Astrocyte (in vitro differentiated cells and primary cell): ENCODE measurements around the gene KISS1R. TPM values are rescaled to one million over a fixed set of nuclear protein-coding genes. Genes with fewer than 3 reads are reported as not detected.

ENCODE experiments used
- DNase-seq: peaks from one replicate; pipeline ENCODE4 v3.0.0-alpha.2; 2010; ENCODE audit warnings: low read depth
- FAIRE-seq: peaks from 2 replicates; lab custom pipeline; 2011; peaks lifted over from hg19 to GRCh38; lab: Jason Lieb, UNC
- H2AFZ ChIP-seq: 2 replicates; pipeline ENCODE4 v1.6.0; 2012; ENCODE audit warnings: low read depth, low read length, inconsistent platforms
- H3K27ac ChIP-seq: 2 replicates; pipeline ENCODE4 v1.5.1; 2011; ENCODE audit warnings: low read depth, low read length, inconsistent platforms
- H3K27me3 ChIP-seq: 2 replicates; pipeline ENCODE4 v1.6.0; 2011; ENCODE audit warnings: low read length, inconsistent platforms; ENCODE audit not compliant: insufficient read depth
- H3K36me3 ChIP-seq: 2 replicates; pipeline ENCODE4 v1.5.1; 2011; ENCODE audit warnings: low read length, inconsistent platforms; ENCODE audit not compliant: insufficient read depth
- H3K4me1 ChIP-seq: 2 replicates; pipeline ENCODE4 v1.5.1; 2011; ENCODE audit warnings: low read length, inconsistent platforms; ENCODE audit not compliant: insufficient read depth
- H3K4me2 ChIP-seq: 2 replicates; pipeline ENCODE4 v1.6.0; 2012; ENCODE audit warnings: low read length, inconsistent platforms
- H3K4me3 ChIP-seq: 2 replicates; pipeline ENCODE4 v1.5.1; 2011; ENCODE audit warnings: low read depth, mild to moderate bottlenecking, low read length, inconsistent platforms; ENCODE audit not compliant: insufficient read depth
- H3K79me2 ChIP-seq: 2 replicates; pipeline ENCODE4 v1.6.0; 2012; ENCODE audit warnings: mild to moderate bottlenecking, low read length, inconsistent platforms; ENCODE audit not compliant: insufficient read depth
- H3K9ac ChIP-seq: 2 replicates; pipeline ENCODE4 v1.6.0; 2012; ENCODE audit warnings: mild to moderate bottlenecking, low read length, inconsistent platforms
- H3K9me3 ChIP-seq: 2 replicates; pipeline ENCODE4 v1.5.1; 2012; ENCODE audit warnings: low read depth, mild to moderate bottlenecking, low read length, inconsistent platforms; ENCODE audit not compliant: insufficient read depth
- H4K20me1 ChIP-seq: 2 replicates; pipeline ENCODE4 v1.6.0; 2012; ENCODE audit warnings: low read length, inconsistent platforms; ENCODE audit not compliant: insufficient read depth
- H3K27ac Mint-ChIP-seq: one replicate; pipeline ENCODE4 v1.8.0; 2021; ENCODE audit warnings: mild to moderate bottlenecking, mixed read lengths; ENCODE audit not compliant: unreplicated experiment
- H3K27me3 Mint-ChIP-seq: one replicate; pipeline ENCODE4 v1.8.0; 2021; ENCODE audit warnings: low read depth, mixed read lengths; ENCODE audit not compliant: unreplicated experiment
- H3K36me3 Mint-ChIP-seq: one replicate; pipeline ENCODE4 v1.8.0; 2021; ENCODE audit warnings: low read depth, mixed read lengths; ENCODE audit not compliant: unreplicated experiment
- H3K4me1 Mint-ChIP-seq: one replicate; pipeline ENCODE4 v1.8.0; 2021; ENCODE audit warnings: low read depth, mixed read lengths; ENCODE audit not compliant: unreplicated experiment
- H3K4me3 Mint-ChIP-seq: one replicate; pipeline ENCODE4 v1.8.0; 2021; ENCODE audit warnings: mild to moderate bottlenecking, moderate library complexity, mixed read lengths; ENCODE audit not compliant: unreplicated experiment
- H3K9me3 Mint-ChIP-seq: one replicate; pipeline ENCODE4 v1.8.0; 2021; ENCODE audit warnings: mild to moderate bottlenecking, mixed read lengths; ENCODE audit not compliant: unreplicated experiment
- EZH2 ChIP-seq: IDR thresholded peaks from 2 replicates; pipeline ENCODE4 v1.6.1; 2012; ENCODE audit warnings: mild to moderate bottlenecking, low read length, inconsistent platforms; ENCODE audit not compliant: insufficient read depth
- total RNA-seq: library from RNA; stranded (reverse); gene quantifications from 2 replicates; pipeline ENCODE4 v1.2.1, GENCODE V29; 2021
- TF ChIP-seq, protein P1 (sequence below): IDR thresholded peaks from 2 replicates; pipeline ENCODE4 v1.5.1; 2011; ENCODE audit warnings: low read depth, mild to moderate bottlenecking, inconsistent platforms, low read length, moderate library complexity; ENCODE audit not compliant: insufficient read depth

The KISS1R gene
- total RNA-seq, 1 donor from 2014 or later = not detected

DNA sequence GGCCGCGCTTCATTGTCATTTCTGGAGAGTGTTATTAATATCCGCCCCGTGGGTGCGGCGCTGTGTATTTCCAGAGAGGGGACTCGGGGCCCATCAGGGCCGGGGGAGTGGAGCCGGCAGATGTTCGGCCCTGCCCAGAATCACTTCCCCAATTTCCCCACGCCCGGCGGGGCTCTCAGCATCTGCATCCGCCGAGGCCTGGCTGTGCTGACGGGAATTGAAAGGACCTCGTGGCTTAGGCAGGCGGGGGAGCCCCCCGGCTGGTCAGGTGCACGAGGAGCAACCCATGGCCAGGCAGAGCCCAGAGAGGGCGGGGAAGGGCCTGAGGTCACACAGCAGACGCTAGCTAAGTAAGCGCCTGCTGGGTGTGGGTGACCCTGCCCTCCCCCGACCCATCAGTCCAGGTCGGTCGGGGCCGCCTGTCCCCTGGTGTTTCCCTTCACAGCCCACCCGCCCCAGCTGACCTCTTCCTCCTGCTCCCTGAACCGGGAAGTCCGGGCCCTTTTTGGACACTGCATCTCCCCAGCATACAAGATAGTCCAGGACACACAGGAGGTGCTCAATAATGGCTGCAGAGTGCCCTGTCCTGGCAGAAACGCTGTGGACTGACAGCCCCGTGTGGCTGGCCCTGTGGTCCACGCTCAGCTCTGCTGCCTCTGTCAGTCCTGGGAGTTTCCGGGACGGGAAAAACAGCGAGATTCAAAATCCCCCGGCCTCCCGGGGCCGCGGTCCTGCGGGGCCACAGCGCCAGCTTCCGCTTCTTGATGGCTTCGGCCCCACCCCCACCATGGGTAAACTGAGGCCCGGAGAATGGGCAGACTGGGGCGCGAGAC is 30.8 kb downstream of the KISS1R start:
- FAIRE-seq (no peak), DNase-seq (no peak)
- TF ChIP-seq, protein P1, sequence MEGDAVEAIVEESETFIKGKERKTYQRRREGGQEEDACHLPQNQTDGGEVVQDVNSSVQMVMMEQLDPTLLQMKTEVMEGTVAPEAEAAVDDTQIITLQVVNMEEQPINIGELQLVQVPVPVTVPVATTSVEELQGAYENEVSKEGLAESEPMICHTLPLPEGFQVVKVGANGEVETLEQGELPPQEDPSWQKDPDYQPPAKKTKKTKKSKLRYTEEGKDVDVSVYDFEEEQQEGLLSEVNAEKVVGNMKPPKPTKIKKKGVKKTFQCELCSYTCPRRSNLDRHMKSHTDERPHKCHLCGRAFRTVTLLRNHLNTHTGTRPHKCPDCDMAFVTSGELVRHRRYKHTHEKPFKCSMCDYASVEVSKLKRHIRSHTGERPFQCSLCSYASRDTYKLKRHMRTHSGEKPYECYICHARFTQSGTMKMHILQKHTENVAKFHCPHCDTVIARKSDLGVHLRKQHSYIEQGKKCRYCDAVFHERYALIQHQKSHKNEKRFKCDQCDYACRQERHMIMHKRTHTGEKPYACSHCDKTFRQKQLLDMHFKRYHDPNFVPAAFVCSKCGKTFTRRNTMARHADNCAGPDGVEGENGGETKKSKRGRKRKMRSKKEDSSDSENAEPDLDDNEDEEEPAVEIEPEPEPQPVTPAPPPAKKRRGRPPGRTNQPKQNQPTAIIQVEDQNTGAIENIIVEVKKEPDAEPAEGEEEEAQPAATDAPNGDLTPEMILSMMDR = no peak
- TF ChIP-seq EZH2 = no peak
- Mint-ChIP-seq H3K4me1 (peaks cover 9% of the 10 kb centered on the region), H3K36me3 (peaks cover 8% of the 10 kb centered on the region), H3K9me3 (no peaks in the 10 kb centered on the region), H3K27ac (no peak overlapping the region), H3K4me3 (no peak overlapping the region), H3K27me3 (no peaks in the 10 kb centered on the region)
- H3K79me2 ChIP-seq = peaks cover 52% of the 10 kb centered on the region
- H3K4me2 ChIP-seq = no peak overlapping the region
- no peak overlapping the region for H3K27ac ChIP-seq
- no peaks in the 10 kb centered on the region for H3K36me3 ChIP-seq
- no peak overlapping the region for H3K9ac ChIP-seq
- no peaks in the 10 kb centered on the region for H3K27me3 ChIP-seq
- H3K4me1 ChIP-seq = peaks cover 9% of the 10 kb centered on the region
- H2AFZ ChIP-seq = no peak overlapping the region
- H3K4me3 ChIP-seq = no peak overlapping the region
- peaks cover 51% of the 10 kb centered on the region for H4K20me1 ChIP-seq
- H3K9me3 ChIP-seq = no peaks in the 10 kb centered on the region

DNA sequence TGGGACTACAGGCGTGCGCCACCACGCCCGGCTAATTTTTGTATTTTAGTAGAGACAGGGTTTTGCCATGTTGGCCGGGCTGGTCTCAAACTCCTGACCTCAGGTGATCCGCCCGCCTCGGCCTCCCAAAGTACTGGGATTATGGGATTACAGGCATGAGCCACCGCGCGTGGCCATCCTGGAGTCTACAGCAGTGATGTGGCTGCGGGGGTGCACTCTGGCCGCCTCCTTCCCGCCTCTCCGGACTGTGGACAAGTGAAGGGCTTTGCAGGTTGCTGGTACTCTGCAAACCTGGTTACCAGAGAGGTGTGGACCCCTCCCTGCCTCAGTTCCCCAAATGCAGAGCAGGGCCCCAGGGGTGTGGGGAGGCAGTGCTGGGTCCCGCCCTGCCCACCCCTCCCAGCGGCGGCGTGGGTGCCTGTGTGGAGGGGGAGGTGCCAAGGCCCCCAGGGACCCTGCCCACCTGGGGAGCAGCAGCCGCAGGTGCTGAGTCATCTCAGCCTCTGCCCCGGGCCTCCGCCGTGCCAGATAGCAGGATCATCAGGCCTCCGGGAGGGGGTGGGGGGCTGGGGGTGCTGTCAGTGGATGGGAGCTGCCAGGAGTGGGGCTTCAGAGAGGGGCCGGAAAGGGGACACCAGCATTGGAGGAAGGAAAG is 31.8 kb downstream of the KISS1R start:
- Histone ChIP-seq H2AFZ (no peak overlapping the region), H3K4me3 (no peak overlapping the region), H3K9ac (no peak overlapping the region), H3K4me2 (no peak overlapping the region), H4K20me1 (peaks cover 45% of the 10 kb centered on the region), H3K36me3 (no peaks in the 10 kb centered on the region), H3K27ac (no peak overlapping the region), H3K27me3 (no peaks in the 10 kb centered on the region), H3K9me3 (no peaks in the 10 kb centered on the region), H3K79me2 (peaks cover 55% of the 10 kb centered on the region), H3K4me1 (peaks cover 17% of the 10 kb centered on the region)
- TF ChIP-seq, protein P1 = no peak
- no peaks in the 10 kb centered on the region for H3K9me3 Mint-ChIP-seq
- peaks cover 2% of the 10 kb centered on the region for H3K36me3 Mint-ChIP-seq
- no peak for FAIRE-seq
- H3K4me1 Mint-ChIP-seq = peaks cover 12% of the 10 kb centered on the region
- no peak overlapping the region for H3K4me3 Mint-ChIP-seq
- no peaks in the 10 kb centered on the region for H3K27me3 Mint-ChIP-seq
- no peak for DNase-seq
- H3K27ac Mint-ChIP-seq = peak overlapping the region; percentile 47
